Measurements from ENCODE around the gene NRIP1.

The NRIP1 gene

DNA sequence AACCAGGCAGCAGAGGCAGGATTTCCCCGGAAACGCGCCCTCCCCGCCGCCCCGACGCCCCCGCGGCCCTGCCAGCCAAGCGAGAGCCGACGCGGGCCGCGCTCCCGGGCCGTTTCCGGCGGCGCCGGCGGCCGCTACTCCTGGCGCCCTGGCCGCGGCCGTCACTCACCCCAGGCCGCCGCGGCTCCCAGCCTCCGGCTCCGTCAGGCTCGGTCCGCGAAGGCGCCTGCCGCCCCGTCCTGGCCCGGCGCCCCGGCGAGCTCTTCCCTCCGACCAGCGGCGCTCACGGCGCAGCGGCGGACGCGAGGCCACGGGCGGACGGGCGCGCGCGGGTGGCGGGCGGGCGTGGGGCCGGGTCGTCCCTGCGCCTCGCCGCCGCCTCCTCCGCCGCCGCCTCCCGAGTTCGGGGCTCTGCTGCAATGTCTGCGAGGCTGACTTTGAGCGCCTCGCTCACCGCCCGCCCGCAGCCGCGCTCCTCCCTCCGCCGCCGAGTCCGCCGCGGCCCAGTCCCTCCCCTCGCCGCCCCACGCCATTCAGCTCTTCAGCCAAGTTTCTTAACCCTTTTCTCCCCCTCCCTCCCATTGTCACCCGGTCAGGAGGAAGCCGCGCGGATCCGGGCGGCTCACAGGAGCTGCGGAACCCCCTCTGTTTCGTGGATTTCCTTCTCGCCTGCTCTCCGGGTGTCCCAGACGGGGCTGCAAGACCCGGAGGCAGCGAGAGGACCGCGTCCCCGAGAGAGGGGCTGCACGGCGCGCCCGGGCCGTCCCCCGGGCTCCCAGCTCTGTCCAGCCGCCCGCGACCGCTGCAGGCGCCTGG lies at the start of gene NRIP1:
NRIP1 (minus strand) TSS at position 425 of the 816 bp plus-strand sequence. CDS start 96,808 bp downstream, outside the sequence.
- peak; percentile 80 for DNase-seq

- DNase-seq, result no peak
These were observed 48.1 kb upstream of the NRIP1 start for GRCh38 chr21:15112858-15113257.

- DNase-seq, result no peak
These were observed 44.0 kb upstream of the NRIP1 start for GRCh38 chr21:15108801-15109200.

DNA sequence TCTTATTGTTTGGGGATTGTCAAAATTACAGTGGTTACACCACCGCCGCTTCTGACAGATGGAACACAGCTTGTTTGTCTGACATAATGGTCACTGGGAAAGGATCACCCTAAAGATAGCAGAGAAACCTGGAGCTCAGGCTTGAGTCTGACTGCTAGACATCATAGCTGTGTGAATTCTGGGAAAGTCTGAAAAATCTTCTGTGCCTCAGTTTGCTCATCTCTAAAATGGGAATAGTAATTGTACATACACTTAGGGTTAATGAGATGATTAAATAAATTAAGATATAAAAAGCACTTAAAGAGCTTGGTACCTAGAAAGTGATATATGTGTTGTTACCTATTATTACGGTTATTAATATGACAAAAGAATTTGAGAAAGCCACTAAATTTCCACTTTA lies 39.7 kb upstream of the NRIP1 start:
- no peak for DNase-seq

- no peak for DNase-seq
These were observed 34.1 kb upstream of the NRIP1 start for GRCh38 chr21:15098908-15099307.

- no peak for DNase-seq
These were observed 33.4 kb upstream of the NRIP1 start for GRCh38 chr21:15098181-15098580.

- no peak for DNase-seq
These were observed 32.8 kb upstream of the NRIP1 start for GRCh38 chr21:15097580-15097979.

- DNase-seq, result no peak
These were observed 31.3 kb upstream of the NRIP1 start for GRCh38 chr21:15096146-15096545.

DNA sequence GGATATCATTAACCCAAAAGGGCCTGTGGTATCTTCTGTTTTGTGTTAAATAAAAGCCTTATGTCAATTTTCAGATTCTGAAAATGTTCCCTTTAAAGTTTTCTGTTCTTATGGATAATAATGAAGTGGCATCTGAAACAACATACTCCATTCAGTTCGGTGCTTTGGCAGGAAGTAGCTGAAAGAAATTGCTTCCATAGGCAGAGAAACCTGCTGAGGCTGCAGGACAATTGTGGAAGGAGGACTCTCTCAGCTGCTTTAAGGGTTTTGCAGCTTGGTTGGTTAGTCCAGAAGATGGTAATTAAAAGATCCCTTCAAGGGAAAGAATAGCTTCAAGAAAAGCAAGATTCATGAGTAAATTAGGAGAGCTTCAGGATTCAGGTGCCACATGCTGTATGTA lies 30.5 kb upstream of the NRIP1 start:
- DNase-seq, result no peak

GRCh38 chr21:15094706-15095105 lies 29.9 kb upstream of the NRIP1 start:
- DNase-seq, result no peak

GRCh38 chr21:15093216-15093615 lies 28.4 kb upstream of the NRIP1 start:
- DNase-seq, result no peak

DNA sequence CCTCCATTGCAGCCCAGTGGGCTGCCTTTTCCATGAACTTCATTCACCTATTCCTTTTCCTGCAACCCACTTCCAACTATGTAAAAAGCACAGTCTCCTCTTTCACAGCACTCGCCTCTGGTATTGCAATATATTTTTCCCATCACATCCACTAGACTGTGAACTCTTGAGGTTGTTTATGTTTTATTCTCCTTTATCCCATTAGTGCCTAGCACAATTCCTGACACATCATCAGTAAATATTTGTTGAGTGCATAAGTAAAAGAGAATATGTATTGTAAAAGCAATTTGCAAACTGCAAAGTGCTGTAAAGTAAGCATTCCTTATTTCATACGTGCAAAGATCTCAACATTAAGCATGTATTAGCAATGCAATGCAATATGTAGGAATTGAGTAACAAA lies 27.9 kb upstream of the NRIP1 start:
- no peak for DNase-seq

DNA sequence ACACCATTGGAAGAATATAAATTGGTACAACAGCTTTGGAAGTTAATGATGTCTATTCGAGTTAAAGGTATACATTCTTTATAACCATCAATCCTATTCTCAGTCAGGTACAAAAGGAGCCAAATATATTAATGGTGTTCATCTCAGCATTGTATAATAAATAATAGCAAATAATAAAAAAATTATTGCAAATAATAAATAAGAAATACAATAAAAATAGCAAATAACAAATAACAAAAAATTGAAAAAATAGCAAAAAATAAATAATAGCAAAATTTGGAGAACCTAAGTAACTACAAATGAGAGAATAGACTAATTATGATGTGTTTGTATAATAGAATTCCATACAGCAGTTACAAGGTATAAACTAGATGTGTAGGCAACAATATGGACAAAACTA lies 25.6 kb upstream of the NRIP1 start:
- no peak for DNase-seq

DNA sequence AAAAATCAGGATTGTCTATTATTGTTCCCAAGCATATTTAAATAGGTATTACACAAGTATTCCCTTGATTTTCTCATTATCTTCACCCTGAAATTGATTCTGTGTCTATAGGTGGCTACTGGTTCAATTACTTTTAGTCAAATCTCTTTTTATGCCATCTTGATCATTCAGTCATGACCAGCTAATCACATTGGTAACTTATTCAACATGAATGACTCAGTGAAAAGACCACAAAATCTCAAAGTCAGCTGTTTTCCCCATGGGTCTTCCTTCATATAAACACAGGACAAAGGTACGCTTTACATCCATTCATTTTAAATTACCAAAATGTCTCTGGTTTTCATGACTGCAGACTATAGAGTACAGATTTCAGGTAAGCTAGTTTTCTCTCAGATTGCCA lies 23.7 kb upstream of the NRIP1 start:
- DNase-seq, result no peak

DNA sequence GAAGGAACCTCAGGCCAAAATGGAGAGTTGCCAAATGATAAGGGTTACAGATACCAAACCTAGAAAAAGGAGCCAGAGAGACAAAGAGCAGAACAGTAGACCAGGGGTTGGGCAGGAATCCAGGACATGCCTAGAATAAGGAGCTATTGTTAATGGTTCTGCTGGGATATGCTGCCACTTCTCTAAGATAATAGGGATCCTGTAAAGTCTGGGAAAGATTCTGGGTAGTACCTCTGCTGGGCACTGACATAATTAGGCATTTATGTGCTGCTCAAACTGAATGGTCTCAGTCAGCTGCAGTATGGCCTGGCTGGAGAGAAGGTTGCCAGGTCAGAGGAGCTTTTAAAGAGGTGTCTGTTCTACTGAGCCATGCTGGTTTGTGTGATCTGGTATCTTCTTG lies 19.9 kb upstream of the NRIP1 start:
- DNase-seq, result no peak

DNA sequence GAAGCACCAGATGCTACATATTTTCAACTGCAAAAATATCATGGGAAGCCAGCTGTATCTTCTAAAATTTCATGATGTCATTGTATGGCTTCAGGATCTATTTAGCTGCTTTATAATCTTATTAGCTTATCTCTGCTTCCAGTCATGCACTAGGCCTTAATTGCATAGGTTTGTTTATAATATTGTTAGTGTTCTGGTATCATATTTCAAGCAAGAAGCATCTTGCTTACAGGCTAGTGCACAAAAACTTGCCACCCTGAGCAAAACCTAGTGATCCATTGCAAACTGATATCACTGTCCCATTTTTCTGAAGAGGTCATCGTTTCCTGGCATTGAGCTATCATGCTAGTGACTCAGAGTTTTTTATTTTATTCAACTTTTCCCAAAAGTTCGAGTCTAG lies 15.7 kb upstream of the NRIP1 start:
- DNase-seq, result no peak

DNA sequence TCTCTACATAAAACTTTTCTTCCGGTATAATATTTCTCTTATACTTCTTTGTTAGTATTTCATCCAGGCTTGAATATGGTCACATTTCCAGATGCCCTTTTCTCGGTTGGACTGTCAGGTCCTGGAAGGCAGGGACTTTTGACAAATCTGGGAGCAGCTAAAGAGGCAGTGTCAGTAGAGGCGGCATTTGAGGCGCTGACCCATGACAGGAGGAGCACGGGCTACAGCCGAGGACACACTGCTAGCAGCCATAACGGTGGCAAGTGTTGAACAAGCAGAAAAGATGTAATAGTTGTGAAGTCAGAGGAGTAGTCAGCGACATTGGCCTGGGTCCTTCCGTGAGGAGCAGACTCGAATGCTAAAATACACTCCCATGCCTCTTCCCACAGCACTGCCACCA lies 14.5 kb upstream of the NRIP1 start:
- DNase-seq, result no peak

GRCh38 chr21:15078180-15078579 lies 13.4 kb upstream of the NRIP1 start:
- DNase-seq, result no peak

DNA sequence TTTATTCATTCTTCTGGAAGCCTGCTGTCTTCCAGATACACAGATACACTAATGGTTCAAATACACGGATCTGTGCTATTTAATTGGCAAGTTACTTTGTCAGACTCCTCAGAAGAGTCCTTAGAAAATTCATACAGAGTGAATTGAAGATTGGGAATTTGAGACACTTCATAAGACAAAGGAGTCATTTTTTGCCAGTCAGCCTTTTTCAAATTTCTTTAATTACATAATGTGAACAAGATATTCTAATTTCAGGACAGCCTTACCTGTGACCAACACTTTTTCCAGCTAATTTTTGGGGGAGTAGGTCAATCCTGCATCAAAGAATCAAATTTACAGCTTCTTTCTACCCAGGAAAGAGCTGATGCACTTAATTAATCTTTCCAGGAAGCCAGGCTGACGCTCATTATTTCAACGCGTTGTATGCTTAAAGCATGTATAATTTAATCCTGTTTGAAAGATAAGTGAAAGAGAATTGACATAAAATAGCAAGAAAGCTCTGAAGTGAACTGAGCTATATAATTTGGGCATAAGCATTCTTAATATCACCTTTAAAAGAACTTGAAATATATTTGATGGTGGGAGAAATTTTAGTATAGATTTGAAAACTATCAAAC lies 12.8 kb upstream of the NRIP1 start:
- no peak for DNase-seq

DNA sequence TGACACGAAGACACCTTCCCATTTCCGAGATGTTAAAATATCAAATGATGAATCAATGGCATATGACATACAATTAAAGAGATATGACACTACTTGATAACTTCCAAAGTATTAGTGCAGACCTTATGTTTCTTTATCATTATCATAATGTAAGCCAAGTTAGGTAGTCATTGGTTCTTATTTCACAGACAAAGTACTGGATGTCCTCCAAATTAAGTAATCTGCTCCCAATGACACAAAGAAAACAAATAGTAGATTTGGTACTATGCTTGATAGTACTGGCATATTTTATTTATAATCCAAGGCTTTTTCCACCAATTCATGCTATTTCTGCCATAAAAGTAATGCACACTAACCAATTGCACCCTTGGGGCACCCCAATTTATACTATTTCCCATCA lies 11.9 kb upstream of the NRIP1 start:
- DNase-seq, result no peak

GRCh38 chr21:15071009-15071408 lies 6.2 kb upstream of the NRIP1 start:
- no peak for DNase-seq

GRCh38 chr21:15066123-15066575 lies 1.3 kb upstream of the NRIP1 start:
- DNase-seq, result no peak

GRCh38 chr21:15065392-15066122 lies 757 bp upstream of the NRIP1 start:
- peak; percentile 83 for DNase-seq
